H1 (cell line): ENCODE data around the gene MGST1. TPM values are rescaled to one million over a fixed set of nuclear protein-coding genes. Genes with fewer than 3 reads are reported as not detected.
"Not testable (repeated sequence)": the region's sequence is repeated elsewhere in the genome, so short reads cannot be mapped to it uniquely, and the experiment has no call there.

Source experiments
- CTCF ChIA-PET: fragments of 300-600 bp; sonication (Branson Sonifier 250); formaldehyde crosslinking; loops from one replicate; lab custom pipeline; 2021; ENCODE audit not compliant: partially characterized antibody; lab: Charles Lee
- POLR2A ChIA-PET: fragments of 300-600 bp; sonication (Branson Sonifier 250); formaldehyde crosslinking; loops from one replicate; lab custom pipeline; 2021; ENCODE audit warnings: inconsistent platforms; ENCODE audit not compliant: partially characterized antibody; lab: Charles Lee
- DNase-seq, 2 experiments: peaks; one replicate each; pipeline versions ENCODE4 v3.0.0 to v3.0.0-alpha.2; 2010 to 2022; ENCODE audit warnings: low spot score in 2 of 2, low read depth in 1 of 2, mixed read lengths in 1 of 2
- FAIRE-seq: peaks from 2 replicates; lab custom pipeline; 2011; peaks lifted over from hg19 to GRCh38; lab: Jason Lieb, UNC
- H2AFZ ChIP-seq: 2 replicates; pipeline ENCODE4 v1.8.1; 2012; ENCODE audit warnings: low read length, inconsistent platforms
- H2AK5ac ChIP-seq: 2 replicates; pipeline ENCODE4 v1.6.1; 2013; ENCODE audit warnings: low read depth, low read length
- H2BK120ac ChIP-seq: replicated peaks from 2 replicates; pipeline ENCODE3; 2013; ENCODE audit warnings: low read depth, low read length, inconsistent platforms
- H2BK12ac ChIP-seq: 2 replicates; pipeline ENCODE4 v1.6.1; 2013; ENCODE audit warnings: low read depth, low read length
- H2BK15ac ChIP-seq: 2 replicates; pipeline ENCODE4 v1.6.1; 2013; ENCODE audit warnings: low read length
- H2BK20ac ChIP-seq: 2 replicates; pipeline ENCODE4 v1.6.1; 2013; ENCODE audit warnings: low read length
- H2BK5ac ChIP-seq: 2 replicates; pipeline ENCODE4 v1.6.1; 2013; ENCODE audit warnings: low read depth, low read length
- H3K14ac ChIP-seq: 2 replicates; pipeline ENCODE4 v1.6.1; 2013; ENCODE audit warnings: inconsistent platforms; ENCODE audit not compliant: insufficient read length
- H3K18ac ChIP-seq: 2 replicates; pipeline ENCODE4 v1.6.1; 2013; ENCODE audit warnings: low read length; ENCODE audit errors: extremely low read depth
- H3K23ac ChIP-seq: 2 replicates; pipeline ENCODE4 v1.6.1; 2013; ENCODE audit warnings: inconsistent platforms; ENCODE audit not compliant: insufficient read length
- H3K23me2 ChIP-seq: 2 replicates; pipeline ENCODE4 v1.6.1; 2013; ENCODE audit warnings: low read depth, low read length
- H3K27ac ChIP-seq: 2 replicates; pipeline ENCODE4 v1.6.1; 2011; ENCODE audit warnings: low read depth, low read length, inconsistent platforms
- H3K27me3 ChIP-seq, 4 experiments: replicated peaks in 1 of 4; 1 replicate in 1 of 4; 2 replicates in 3 of 4; pipeline versions ENCODE4 v1.6.1 to v1.8.1; 2011 to 2013; ENCODE audit warnings: low read length in 3 of 4, mild to moderate bottlenecking in 3 of 4, inconsistent platforms in 2 of 4, mixed read lengths in 2 of 4, moderate library complexity in 1 of 4; ENCODE audit not compliant: control insufficient read depth in 3 of 4, insufficient read depth in 3 of 4; ENCODE audit errors: extremely low read depth in 1 of 4
- H3K36me3 ChIP-seq, 4 experiments: 2 replicates each; pipeline versions ENCODE4 v1.6.1 to v1.8.1; 2011 to 2013; ENCODE audit warnings: mild to moderate bottlenecking in 4 of 4, low read length in 3 of 4, moderate library complexity in 2 of 4, control low read depth in 1 of 4, inconsistent platforms in 1 of 4; ENCODE audit not compliant: insufficient read depth in 4 of 4, control insufficient read depth in 2 of 4
- H3K4ac ChIP-seq: replicated peaks from 2 replicates; pipeline ENCODE3; 2013; ENCODE audit warnings: low read length, low read depth, mixed read lengths, inconsistent platforms; ENCODE audit not compliant: insufficient read length
- H3K4me1 ChIP-seq, 4 experiments: replicated peaks in 1 of 4; 1 replicate in 1 of 4; 2 replicates in 3 of 4; pipeline versions ENCODE4 v1.6.1 to v1.8.1; 2011 to 2013; ENCODE audit warnings: low read length in 3 of 4, inconsistent platforms in 2 of 4, mixed read lengths in 1 of 4; ENCODE audit not compliant: insufficient read depth in 4 of 4, control insufficient read depth in 3 of 4
- H3K4me2 ChIP-seq, 2 experiments: 2 replicates each; pipeline versions ENCODE4 v1.6.1 to v1.8.1; 2011 to 2013; ENCODE audit warnings: low read depth in 2 of 2, low read length in 2 of 2, control low read depth in 1 of 2, inconsistent platforms in 1 of 2, mild to moderate bottlenecking in 1 of 2; ENCODE audit not compliant: insufficient read depth in 1 of 2
- H3K4me3 ChIP-seq, 4 experiments: fragments of 200-600, 300-600 bp in 1 of 4; sonication (generic), shearing (Covaris generic), sonication (Bioruptor Twin) in 1 of 4; 2 replicates each; pipeline versions ENCODE4 v1.5.1 to v1.8.1; 2011 to 2016; ENCODE audit warnings: low read length in 4 of 4, low read depth in 3 of 4, control low read depth in 2 of 4, inconsistent platforms in 2 of 4, mild to moderate bottlenecking in 2 of 4, mixed read lengths in 1 of 4, moderate library complexity in 1 of 4; ENCODE audit not compliant: insufficient read depth in 2 of 4; ENCODE audit errors: extremely low read depth in 1 of 4
- H3K56ac ChIP-seq: replicated peaks from 2 replicates; pipeline ENCODE3; 2013; ENCODE audit warnings: low read depth, mild to moderate bottlenecking, mixed read lengths, low read length, inconsistent platforms; ENCODE audit not compliant: insufficient read length
- H3K79me1 ChIP-seq: 2 replicates; pipeline ENCODE4 v1.6.1; 2013; ENCODE audit warnings: low read depth, low read length, control low read depth
- H3K79me2 ChIP-seq, 2 experiments: 2 replicates each; pipeline versions ENCODE4 v1.6.1 to v1.8.1; 2012 to 2013; ENCODE audit warnings: low read length in 2 of 2, mild to moderate bottlenecking in 2 of 2, inconsistent platforms in 1 of 2; ENCODE audit not compliant: insufficient read depth in 2 of 2, control insufficient read depth in 1 of 2
- H3K9ac ChIP-seq, 4 experiments: replicated peaks in 1 of 4; 1 replicate in 1 of 4; 2 replicates in 3 of 4; pipeline versions ENCODE4 v1.6.1 to v1.8.1; 2011 to 2013; ENCODE audit warnings: low read depth in 3 of 4, low read length in 3 of 4, control low read depth in 2 of 4, mild to moderate bottlenecking in 2 of 4, moderate library complexity in 2 of 4, inconsistent platforms in 1 of 4; ENCODE audit errors: extremely low read depth in 1 of 4
- H3K9me3 ChIP-seq, 2 experiments: 2 replicates each; pipeline versions ENCODE4 v1.6.1 to v1.8.1; 2012 to 2013; ENCODE audit warnings: mild to moderate bottlenecking in 2 of 2, moderate library complexity in 2 of 2, control low read depth in 1 of 2, inconsistent platforms in 1 of 2, low read depth in 1 of 2, low read length in 1 of 2, mixed read lengths in 1 of 2; ENCODE audit not compliant: insufficient read depth in 2 of 2
- H4K20me1 ChIP-seq, 2 experiments: replicated peaks in 1 of 2; 2 replicates each; pipeline versions ENCODE3 to v1.8.1; 2011 to 2013; ENCODE audit warnings: inconsistent platforms in 2 of 2, low read length in 2 of 2, mild to moderate bottlenecking in 1 of 2; ENCODE audit not compliant: insufficient read depth in 2 of 2, control insufficient read depth in 1 of 2
- H4K5ac ChIP-seq: 2 replicates; pipeline ENCODE4 v1.6.1; 2013; ENCODE audit warnings: low read length, low read depth, mixed read lengths, inconsistent platforms; ENCODE audit not compliant: insufficient read length
- H4K8ac ChIP-seq: 2 replicates; pipeline ENCODE4 v1.8.0; 2013; ENCODE audit warnings: mild to moderate bottlenecking, moderate library complexity, low read length, inconsistent platforms; ENCODE audit not compliant: insufficient read depth; ENCODE audit errors: extremely low read depth
- H4K91ac ChIP-seq: replicated peaks from 2 replicates; pipeline ENCODE3; 2013; ENCODE audit warnings: low read length, mixed read lengths, inconsistent platforms; ENCODE audit not compliant: insufficient read length
- WGBS, 2 experiments: shearing (Covaris generic) in 1 of 2; methylation state at CpG; one replicate each; pipeline versions ENCODE4 v1.1.6 to v1.1.7; 2013 to 2015; ENCODE audit warnings: low lambda C conversion rate in 2 of 2, mixed read lengths in 2 of 2, inconsistent platforms in 1 of 2, low coverage in 1 of 2, missing lambda C conversion rate in 1 of 2; ENCODE audit not compliant: insufficient replicate concordance in 2 of 2, insufficient coverage in 1 of 2, insufficient read length in 1 of 2; ENCODE audit errors: extremely low coverage in 1 of 2, missing lambda C conversion rate in 1 of 2; 5-methylcytosine and 5-hydroxymethylcytosine counted together
- polyA plus RNA-seq, 7 experiments: library from polyadenylated mRNA; depleted of rRNA in 3 of 7; stranded (reverse) in 5 of 7; unstranded in 2 of 7; fragments of >200 nt in 5 of 7; fragments of 200-250 nt in 2 of 7; gene quantifications; 1 replicate in 5 of 7; 2 replicates in 1 of 7; 4 replicates in 1 of 7; pipeline versions ENCODE4 v1.2.1 to v1.2.3, GENCODE V29; 2011 to 2013; ENCODE audit warnings: missing spikeins in 2 of 7, mixed read lengths in 2 of 7
- total RNA-seq: library from RNA; stranded (reverse); fragmentation: NEBNext Ultra II Directional; extraction: Animal tissue kit (Norgen Biotek cat#: 25700); gene quantifications from 2 replicates; pipeline ENCODE4 v1.2.1, GENCODE V29; 2021

The MGST1 gene
- total and polyA plus RNA-seq, 2 of the 8 experiments (the other 6 are each of a cell fraction or from before 2014, with no cell fraction given), result 442 to 478 TPM

DNA sequence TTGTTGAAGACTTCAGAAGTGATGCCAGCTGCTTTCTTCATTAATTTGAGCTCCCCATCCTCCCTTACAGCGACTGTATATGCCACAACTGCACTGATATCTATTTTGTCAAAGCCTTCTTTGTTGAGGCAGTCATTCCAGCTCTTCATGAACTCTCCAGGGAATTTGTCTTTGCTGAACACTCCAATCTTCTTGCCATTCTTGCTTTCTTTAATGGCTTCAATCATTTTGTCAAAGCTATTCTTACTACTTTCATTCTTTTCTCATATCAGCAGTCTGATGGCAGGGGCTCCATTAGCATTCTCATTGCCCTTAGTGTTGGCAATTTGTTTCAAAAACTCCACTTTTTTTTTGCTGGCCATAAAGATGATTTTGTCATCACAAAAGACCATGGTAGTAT is 54.4 kb downstream of the MGST1 start:
- CTCF ChIA-PET, result interaction anchor here (0.7 kb wide), 1 partner anchor 285 kb away, joined by 4 read pairs; no protein-coding TSS in a partner anchor
- H3K56ac ChIP-seq, H3K9ac ChIP-seq, H3K4me3 ChIP-seq, H3K4me2 ChIP-seq, H3K27me3 ChIP-seq, POLR2A ChIA-PET, H4K20me1 ChIP-seq, H2BK12ac ChIP-seq, H3K79me1 ChIP-seq, H4K91ac ChIP-seq, H3K27ac ChIP-seq, H2AK5ac ChIP-seq, H4K5ac ChIP-seq, H2BK20ac ChIP-seq, H3K23ac ChIP-seq, H2AFZ ChIP-seq, H2BK5ac ChIP-seq, FAIRE-seq, H2BK15ac ChIP-seq, H3K18ac ChIP-seq, H3K4me1 ChIP-seq, DNase-seq, H3K9me3 ChIP-seq, H3K4ac ChIP-seq, H3K23me2 ChIP-seq, H4K8ac ChIP-seq, H3K36me3 ChIP-seq, H3K79me2 ChIP-seq, H2BK120ac ChIP-seq, H3K14ac ChIP-seq: not testable (repeated sequence)
- WGBS, 2 experiments, result 86% methylated on average over 1 of the region's 1 CpG; no CpG with 5 or more reads in 1 of the 2 experiments
